Liver (tissue), 9 donors: ENCODE measurements around the gene BIRC5. TPM values are rescaled to one million over a fixed set of nuclear protein-coding genes. Genes with fewer than 3 reads are reported as not detected.

ENCODE experiments used
- DNase-seq: peaks from one replicate; pipeline ENCODE4 v3.0.0-alpha.2; 2017; ENCODE audit warnings: low spot score
- H3K27ac ChIP-seq, 2 donors: one replicate each; pipeline ENCODE4 v1.7.0; 2013; ENCODE audit warnings: inconsistent platforms in 2 of 2, low read length in 2 of 2, control low read depth in 1 of 2, low read depth in 1 of 2, mild to moderate bottlenecking in 1 of 2
- H3K27me3 ChIP-seq, 4 donors: one replicate each; pipeline versions ENCODE4 v1.6.1 to v1.7.0; 2013; ENCODE audit warnings: low read length in 3 of 4, inconsistent platforms in 1 of 4, mild to moderate bottlenecking in 1 of 4, moderate library complexity in 1 of 4; ENCODE audit not compliant: control insufficient read depth in 4 of 4, insufficient read depth in 4 of 4
- H3K36me3 ChIP-seq, 4 donors: one replicate each; pipeline versions ENCODE4 v1.6.1 to v1.7.0; 2013; ENCODE audit warnings: low read length in 3 of 4, mild to moderate bottlenecking in 3 of 4, low read depth in 1 of 4, moderate library complexity in 1 of 4; ENCODE audit not compliant: control insufficient read depth in 4 of 4, insufficient read depth in 3 of 4
- H3K4me1 ChIP-seq, 4 donors: one replicate each; pipeline versions ENCODE4 v1.6.1 to v1.7.0; 2013; ENCODE audit warnings: low read length in 3 of 4, mild to moderate bottlenecking in 3 of 4, moderate library complexity in 1 of 4; ENCODE audit not compliant: control insufficient read depth in 4 of 4, insufficient read depth in 4 of 4
- H3K4me3 ChIP-seq, 3 donors: one replicate each; pipeline versions ENCODE4 v1.6.1 to v1.7.0; 2013; ENCODE audit warnings: low read length in 3 of 3, control low read depth in 1 of 3, low read depth in 1 of 3, mild to moderate bottlenecking in 1 of 3
- H3K9ac ChIP-seq, 2 donors: one replicate each; pipeline ENCODE4 v1.7.0; 2013; ENCODE audit warnings: low read length in 2 of 2, mild to moderate bottlenecking in 2 of 2, moderate library complexity in 2 of 2, control low read depth in 1 of 2, low read depth in 1 of 2
- H3K9me3 ChIP-seq, 4 donors: one replicate each; pipeline versions ENCODE4 v1.6.1 to v1.7.0; 2013; ENCODE audit warnings: low read length in 3 of 4; ENCODE audit not compliant: control insufficient read depth in 4 of 4
- ATF3 ChIP-seq: IDR thresholded peaks from 2 replicates; pipeline ENCODE4 v1.6.1; 2016; ENCODE audit warnings: antibody characterized with exemption
- CTCF ChIP-seq: fragments of 150-350 bp; IDR thresholded peaks from 2 replicates; pipeline ENCODE4 v1.5.1; 2017; ENCODE audit warnings: improper control_type of control experiment, low read depth, low read length; ENCODE audit not compliant: missing input control
- EGR1 ChIP-seq, 2 donors: IDR thresholded peaks; 2 replicates each; pipeline ENCODE4 v1.6.1; 2016 to 2018; ENCODE audit warnings: antibody characterized with exemption in 2 of 2, low read depth in 2 of 2
- FOXA1 ChIP-seq: IDR thresholded peaks from 2 replicates; pipeline ENCODE4 v1.6.1; 2016; ENCODE audit warnings: antibody characterized with exemption
- FOXA2 ChIP-seq: IDR thresholded peaks from 2 replicates; pipeline ENCODE4 v1.6.1; 2016; ENCODE audit warnings: antibody characterized with exemption
- GABPA ChIP-seq, 2 donors: IDR thresholded peaks in 1 of 2; conservative IDR thresholded peaks in 1 of 2; 2 replicates each; pipeline ENCODE4 v1.6.1; 2016; ENCODE audit warnings: antibody characterized with exemption in 2 of 2, mild to moderate bottlenecking in 1 of 2, moderate library complexity in 1 of 2
- HNF4A ChIP-seq, 2 donors: conservative IDR thresholded peaks; 2 replicates each; pipeline ENCODE4 v1.6.1; 2016; ENCODE audit warnings: antibody characterized with exemption in 2 of 2, mild to moderate bottlenecking in 2 of 2
- HNF4G ChIP-seq: IDR thresholded peaks from 2 replicates; pipeline ENCODE4 v1.6.1; 2016; ENCODE audit warnings: antibody characterized with exemption
- JUND ChIP-seq, 2 donors: IDR thresholded peaks; 2 replicates each; pipeline ENCODE4 v1.6.1; 2016; ENCODE audit warnings: antibody characterized with exemption in 2 of 2
- NR2F2 ChIP-seq: IDR thresholded peaks from 2 replicates; pipeline ENCODE4 v1.6.1; 2016; ENCODE audit warnings: antibody characterized with exemption
- RAD21 ChIP-seq, 2 donors: IDR thresholded peaks; 2 replicates each; pipeline ENCODE4 v1.6.1; 2016; ENCODE audit warnings: antibody characterized with exemption in 2 of 2, mild to moderate bottlenecking in 2 of 2
- REST ChIP-seq: IDR thresholded peaks from 2 replicates; pipeline ENCODE4 v1.6.1; 2016; ENCODE audit warnings: antibody characterized with exemption, mild to moderate bottlenecking
- RXRA ChIP-seq, 2 donors: IDR thresholded peaks; 2 replicates each; pipeline ENCODE4 v1.6.1; 2017 to 2018; ENCODE audit warnings: antibody characterized with exemption in 2 of 2, mild to moderate bottlenecking in 1 of 2
- SP1 ChIP-seq: IDR thresholded peaks from 2 replicates; pipeline ENCODE4 v1.6.1; 2018; ENCODE audit warnings: antibody characterized with exemption, mild to moderate bottlenecking
- YY1 ChIP-seq: IDR thresholded peaks from 2 replicates; pipeline ENCODE4 v1.6.1; 2016; ENCODE audit warnings: antibody characterized with exemption, mild to moderate bottlenecking
- ZBTB33 ChIP-seq: IDR thresholded peaks from 2 replicates; pipeline ENCODE4 v1.6.1; 2016; ENCODE audit warnings: antibody characterized with exemption
- WGBS: extraction: QIAGEN DNeasy Blood & Tissue Kit; methylation state at CpG from one replicate; pipeline ENCODE4 v1.1.7; 2013; 5-methylcytosine and 5-hydroxymethylcytosine counted together
- polyA plus RNA-seq, 2 donors: library from polyadenylated mRNA; stranded (reverse) in 1 of 2; unstranded in 1 of 2; fragments of 200-250 nt in 1 of 2; fragments of >200 nt in 1 of 2; fragmentation: Nextera tagmentation in 1 of 2; extraction: Ambion mirVana in 1 of 2; gene quantifications; one replicate each; pipeline versions ENCODE4 v1.2.1 to v1.2.3, GENCODE V29; 2013 to 2015
- total RNA-seq, 2 donors: library from RNA; depleted of rRNA; stranded (reverse); fragments of >200 nt; gene quantifications; one replicate each; pipeline ENCODE4 v1.2.3, GENCODE V29; 2014
- TF ChIP-seq, protein P1 (sequence below): IDR thresholded peaks from 2 replicates; pipeline ENCODE4 v1.6.1; 2016; ENCODE audit warnings: antibody characterized with exemption
- donor health status: healthy.
- donor health status: healthy.
- donor health status: healthy.
- donor health status: healthy.
- donor health status: healthy.

BIRC5 gene
- total and polyA plus RNA-seq, 4 donors = 0.42 to 73.2 (median 3.1) TPM

GRCh38 chr17:78202666-78203065 is 11.4 kb upstream of the BIRC5 start:
- Histone ChIP-seq H3K27me3 (no peaks in the 10 kb centered on the region), H3K27ac (no peak overlapping the region), H3K9ac (no peak overlapping the region), H3K9me3 (no peaks in the 10 kb centered on the region), H3K36me3 (peaks cover 14 to 49% (median 33%) of the 10 kb centered on the region in 4 donors), H3K4me3 (no peak overlapping the region), H3K4me1 (peaks cover 0 to 6% (median 0%) of the 10 kb centered on the region in 4 donors)
- DNase-seq = no peak
- 92% methylated on average over 8 of the region's 8 CpGs for WGBS
- TF ChIP-seq EGR1 (IDR thresholded peaks at IDR 0.05; ENCODE audit: low read depth in 2 of 2) (no peak), HNF4A (conservative IDR thresholded peaks at IDR 0.05) (no peak), JUND (IDR thresholded peaks at IDR 0.05) (no peak), NR2F2 (no peak), RAD21 (IDR thresholded peaks at IDR 0.05) (no peak), SP1 (no peak)

DNA sequence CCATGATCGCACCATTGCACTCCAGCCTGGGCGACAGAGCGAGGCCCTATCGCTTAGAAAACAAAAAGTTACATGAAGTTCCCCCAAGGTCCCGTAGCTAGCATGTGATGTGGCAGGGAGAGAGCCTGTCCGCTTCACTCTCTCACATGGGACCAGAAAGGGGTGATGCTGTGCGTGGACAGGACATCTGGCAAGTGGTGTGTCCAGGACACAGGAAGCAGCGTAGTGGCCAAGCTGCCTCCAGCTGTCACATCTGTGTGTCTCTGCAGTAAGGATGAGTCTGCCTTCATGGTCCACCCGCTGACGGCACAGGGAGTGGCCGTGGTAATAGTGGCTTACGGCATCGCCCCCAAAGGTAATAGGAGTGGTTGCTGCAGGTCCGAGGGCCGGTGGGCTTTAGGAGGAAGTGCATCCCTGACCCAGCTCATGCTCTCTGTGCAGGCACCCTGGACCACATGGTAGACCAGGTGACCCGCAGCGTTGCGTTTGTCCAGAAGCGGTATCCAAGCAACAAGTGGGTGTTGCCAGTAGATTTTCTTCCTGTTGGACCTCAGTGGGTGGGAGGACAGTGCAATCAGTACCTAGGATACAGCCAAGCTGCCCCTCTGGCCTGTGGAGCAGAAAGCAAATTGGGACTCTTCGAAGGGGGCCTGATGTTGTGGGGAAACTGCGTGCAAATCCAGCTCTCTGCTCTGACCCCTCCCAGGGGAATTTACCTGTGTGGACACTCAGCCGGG is 9.5 kb upstream of the BIRC5 start:
- peaks cover 12 to 45% (median 25%) of the 10 kb centered on the region in 4 donors for H3K36me3 ChIP-seq
- H3K4me1 ChIP-seq = peaks cover 0 to 3% (median 0%) of the 10 kb centered on the region in 4 donors
- no peak for TF ChIP-seq REST
- DNase-seq = no peak
- H3K27ac ChIP-seq = no peak overlapping the region
- H3K9me3 ChIP-seq = no peaks in the 10 kb centered on the region
- 92% methylated on average over 22 of the region's 22 CpGs for WGBS
- H3K4me3 ChIP-seq = no peak overlapping the region
- H3K9ac ChIP-seq = no peak overlapping the region
- H3K27me3 ChIP-seq = no peaks in the 10 kb centered on the region

- Histone ChIP-seq H3K27ac (no peak overlapping the region), H3K4me3 (no peak overlapping the region), H3K9me3 (no peaks in the 10 kb centered on the region), H3K9ac (no peak overlapping the region), H3K27me3 (no peaks in the 10 kb centered on the region), H3K4me1 (peaks cover 0 to 3% (median 0%) of the 10 kb centered on the region in 4 donors), H3K36me3 (peaks cover 10 to 43% (median 25%) of the 10 kb centered on the region in 4 donors)
- DNase-seq = no peak
- WGBS = 87% methylated on average over 17 of the region's 17 CpGs
- TF ChIP-seq ZBTB33 (no peak), SP1 (no peak), NR2F2 (no peak), YY1 (no peak), ATF3 (no peak), GABPA (IDR thresholded peaks at IDR 0.05 in 1 of 2, conservative IDR thresholded peaks at IDR 0.05 in 1 of 2) (no peak), FOXA2 (no peak), HNF4G (no peak), RAD21 (IDR thresholded peaks at IDR 0.05) (no peak), CTCF (no peak), JUND (IDR thresholded peaks at IDR 0.05) (no peak), RXRA (IDR thresholded peaks at IDR 0.05) (no peak), HNF4A (conservative IDR thresholded peaks at IDR 0.05) (no peak), FOXA1 (no peak), EGR1 (IDR thresholded peaks at IDR 0.05; ENCODE audit: low read depth in 2 of 2) (no peak)
- TF ChIP-seq, protein P1, sequence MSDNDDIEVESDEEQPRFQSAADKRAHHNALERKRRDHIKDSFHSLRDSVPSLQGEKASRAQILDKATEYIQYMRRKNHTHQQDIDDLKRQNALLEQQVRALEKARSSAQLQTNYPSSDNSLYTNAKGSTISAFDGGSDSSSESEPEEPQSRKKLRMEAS = no peak
Measured at GRCh38 chr17:78205124-78205775, 8.8 kb upstream of the BIRC5 start.
